ENCODE results near the gene UGT1A4.

GRCh38 chr2:233807215-233807865, 88.8 kb downstream of the UGT1A4 start:
- no peak for TF ChIP-seq IRF3 (IDR thresholded peaks at IDR 0.05)
- no peak for TF ChIP-seq EP300 (IDR thresholded peaks at IDR 0.05; ENCODE audit: borderline replicate concordance in 1 of 2, control insufficient read depth in 1 of 2, low read depth in 2 of 2, low read length in 2 of 2)
- TF ChIP-seq NFYB (IDR thresholded peaks at IDR 0.05; ENCODE audit: insufficient read depth, low read depth, low read length): no peak
- TF ChIP-seq KDM1A (IDR thresholded peaks at IDR 0.05; ENCODE audit: borderline replicate concordance): no peak

Measured in GM12878 (cell line).